ENCODE measurements around the gene NATD1. TPM values are rescaled to one million over a fixed set of nuclear protein-coding genes. Genes with fewer than 3 reads are reported as not detected.

The NATD1 gene
- polyA plus RNA-seq, 4 donors, result 2.4 to 7.5 (median 2.9) TPM

DNA sequence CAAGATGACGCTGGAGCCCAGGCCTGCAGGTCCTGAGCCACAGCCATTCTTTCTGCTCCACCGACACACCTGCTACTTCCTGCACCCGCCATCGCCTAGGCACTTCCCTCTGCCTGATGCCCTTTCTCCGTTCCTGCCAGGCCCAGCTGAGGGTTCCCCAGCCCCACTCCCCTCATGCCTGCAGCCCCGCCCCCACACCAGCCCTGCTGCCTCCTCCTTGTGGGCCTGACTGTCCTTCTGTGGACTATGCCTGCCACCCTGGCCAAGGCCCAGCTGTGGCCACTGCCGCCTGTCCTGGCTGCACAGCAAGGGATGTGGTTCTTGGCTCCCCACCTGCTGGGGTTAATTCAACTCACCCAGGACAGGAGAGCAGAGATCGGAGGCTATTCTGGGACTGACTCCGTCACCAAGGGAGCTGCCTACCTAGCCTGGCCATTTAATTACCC is 7.5 kb downstream of the NATD1 start:
- H3K36me3 ChIP-seq (ENCODE audit: control insufficient read depth in 3 of 3, insufficient read depth in 2 of 3, low read depth in 1 of 3, low read length in 3 of 3), result peaks cover 0 to 12% (median 3%) of the 10 kb centered on the region in 3 donors
- WGBS, 3 donors, result 69 to 78% (median 70%) methylated on average over 8 to 9 of the region's 9 CpGs
- H3K27me3 ChIP-seq (ENCODE audit: control insufficient read depth in 3 of 3, insufficient read depth in 3 of 3, low read length in 3 of 3), result no peaks in the 10 kb centered on the region
- FAIRE-seq (no peak), DNase-seq (no peak)
- no peaks in the 10 kb centered on the region for H3K9me3 ChIP-seq (ENCODE audit: control insufficient read depth in 2 of 2, insufficient read depth in 1 of 2, low read depth in 1 of 2, low read length in 1 of 2)
- H3K27ac ChIP-seq (ENCODE audit: low read depth in 1 of 3, low read length in 2 of 3), result no peak overlapping the region
- no peaks in the 10 kb centered on the region for H3K4me1 ChIP-seq (ENCODE audit: control insufficient read depth in 3 of 3, insufficient read depth in 2 of 3, low read depth in 1 of 3, low read length in 2 of 3)
- no peak overlapping the region for H3K4me3 ChIP-seq (ENCODE audit: low read depth in 1 of 3, low read length in 3 of 3)

DNA sequence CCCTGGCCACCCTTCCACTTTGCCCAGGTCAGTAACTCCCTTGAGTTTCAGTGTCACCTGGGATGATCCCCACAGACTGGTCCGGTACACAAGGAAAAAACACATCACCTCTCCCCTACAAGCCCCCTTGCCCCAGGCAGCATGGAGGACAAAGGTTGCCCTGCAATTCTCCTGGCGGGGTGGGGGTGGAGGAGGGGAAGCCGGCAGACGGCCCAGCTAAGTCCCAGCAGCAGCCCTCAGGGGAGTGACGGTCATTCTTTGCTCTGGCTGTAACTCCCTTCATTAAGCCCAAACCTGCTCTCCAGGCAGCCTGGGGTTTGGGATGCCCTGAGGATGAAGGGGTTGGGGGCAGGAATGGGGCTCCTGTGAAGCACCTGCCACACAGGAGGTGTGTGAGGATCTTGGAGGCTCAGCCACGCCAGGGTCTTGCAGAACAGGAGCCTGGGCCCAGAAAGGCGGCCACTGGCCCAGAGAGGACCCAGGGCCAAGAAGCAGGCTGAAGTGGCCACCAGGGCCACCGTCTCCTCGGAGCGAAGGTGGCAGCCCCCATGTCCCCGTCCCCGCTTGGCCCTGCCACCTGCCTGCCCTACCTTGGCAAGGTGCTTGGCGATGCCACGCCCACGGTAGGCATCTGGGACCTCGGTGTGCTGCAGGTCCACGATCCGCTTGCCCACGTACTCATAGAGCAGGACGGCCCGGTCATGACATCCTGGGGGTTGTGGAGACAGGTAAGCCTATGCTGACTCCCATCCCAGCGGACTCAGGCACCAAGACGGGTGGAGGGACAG is 9.5 kb downstream of the NATD1 start:
- H3K27me3 ChIP-seq (ENCODE audit: control insufficient read depth in 3 of 3, insufficient read depth in 3 of 3, low read length in 3 of 3), result no peaks in the 10 kb centered on the region
- DNase-seq (peak in 1 of 2 donors; percentile 18), FAIRE-seq (no peak)
- WGBS, 3 donors, result 35 to 68% (median 50%) methylated on average over 18 to 23 of the region's 23 CpGs
- H3K9me3 ChIP-seq (ENCODE audit: control insufficient read depth in 2 of 2, insufficient read depth in 1 of 2, low read depth in 1 of 2, low read length in 1 of 2), result no peaks in the 10 kb centered on the region
- no peak overlapping the region for H3K27ac ChIP-seq (ENCODE audit: low read depth in 1 of 3, low read length in 2 of 3)
- H3K4me3 ChIP-seq (ENCODE audit: low read depth in 1 of 3, low read length in 3 of 3), result no peak overlapping the region
- H3K36me3 ChIP-seq (ENCODE audit: control insufficient read depth in 3 of 3, insufficient read depth in 2 of 3, low read depth in 1 of 3, low read length in 3 of 3), result peaks cover 0 to 12% (median 3%) of the 10 kb centered on the region in 3 donors
- H3K4me1 ChIP-seq (ENCODE audit: control insufficient read depth in 3 of 3, insufficient read depth in 2 of 3, low read depth in 1 of 3, low read length in 2 of 3), result no peaks in the 10 kb centered on the region

DNA sequence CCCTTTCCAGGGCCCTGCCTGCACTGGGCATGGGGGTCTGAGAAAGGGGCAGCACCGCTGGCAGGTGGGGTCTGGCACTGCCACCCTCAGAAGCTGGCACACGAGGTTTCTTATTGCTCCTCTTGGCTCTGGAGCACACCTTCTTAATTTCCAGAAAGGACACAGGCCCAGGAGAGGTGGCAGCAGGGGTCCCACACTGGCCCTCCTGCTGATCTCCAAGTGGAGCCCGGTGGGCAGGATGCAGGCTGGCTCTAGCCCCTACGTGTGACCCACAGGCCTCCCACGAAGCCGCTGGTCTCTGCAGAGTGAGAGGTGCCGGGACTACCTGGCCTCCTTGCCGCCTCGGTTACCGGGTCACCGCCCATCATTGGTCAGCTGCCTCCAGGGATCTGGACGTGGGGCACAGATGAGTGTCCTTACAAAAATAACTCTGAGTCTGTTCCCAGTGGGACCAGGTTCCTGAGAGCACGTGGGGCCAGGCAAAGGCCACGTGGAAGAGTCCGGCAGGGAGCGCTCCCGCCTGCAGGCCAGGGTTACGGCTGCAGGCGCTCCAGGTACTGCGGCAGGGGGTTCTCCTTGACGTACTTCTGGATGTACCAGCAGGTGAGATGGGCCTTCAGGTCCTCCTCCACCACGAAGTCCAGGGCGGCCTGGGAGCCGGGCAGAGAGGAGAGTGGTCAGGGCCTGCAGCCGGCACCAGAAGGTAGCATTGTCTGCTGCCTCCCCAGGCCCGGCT is 10.3 kb downstream of the NATD1 start:
- DNase-seq (no peak), FAIRE-seq (no peak)
- no peaks in the 10 kb centered on the region for H3K9me3 ChIP-seq (ENCODE audit: control insufficient read depth in 2 of 2, insufficient read depth in 1 of 2, low read depth in 1 of 2, low read length in 1 of 2)
- peaks cover 0 to 12% (median 3%) of the 10 kb centered on the region in 3 donors for H3K36me3 ChIP-seq (ENCODE audit: control insufficient read depth in 3 of 3, insufficient read depth in 2 of 3, low read depth in 1 of 3, low read length in 3 of 3)
- H3K27ac ChIP-seq (ENCODE audit: low read depth in 1 of 3, low read length in 2 of 3), result no peak overlapping the region
- 83 to 87% (median 86%) methylated on average over 26 of the region's 26 CpGs for WGBS, 3 donors
- no peaks in the 10 kb centered on the region for H3K27me3 ChIP-seq (ENCODE audit: control insufficient read depth in 3 of 3, insufficient read depth in 3 of 3, low read length in 3 of 3)
- no peak overlapping the region for H3K4me3 ChIP-seq (ENCODE audit: low read depth in 1 of 3, low read length in 3 of 3)
- no peaks in the 10 kb centered on the region for H3K4me1 ChIP-seq (ENCODE audit: control insufficient read depth in 3 of 3, insufficient read depth in 2 of 3, low read depth in 1 of 3, low read length in 2 of 3)

DNA sequence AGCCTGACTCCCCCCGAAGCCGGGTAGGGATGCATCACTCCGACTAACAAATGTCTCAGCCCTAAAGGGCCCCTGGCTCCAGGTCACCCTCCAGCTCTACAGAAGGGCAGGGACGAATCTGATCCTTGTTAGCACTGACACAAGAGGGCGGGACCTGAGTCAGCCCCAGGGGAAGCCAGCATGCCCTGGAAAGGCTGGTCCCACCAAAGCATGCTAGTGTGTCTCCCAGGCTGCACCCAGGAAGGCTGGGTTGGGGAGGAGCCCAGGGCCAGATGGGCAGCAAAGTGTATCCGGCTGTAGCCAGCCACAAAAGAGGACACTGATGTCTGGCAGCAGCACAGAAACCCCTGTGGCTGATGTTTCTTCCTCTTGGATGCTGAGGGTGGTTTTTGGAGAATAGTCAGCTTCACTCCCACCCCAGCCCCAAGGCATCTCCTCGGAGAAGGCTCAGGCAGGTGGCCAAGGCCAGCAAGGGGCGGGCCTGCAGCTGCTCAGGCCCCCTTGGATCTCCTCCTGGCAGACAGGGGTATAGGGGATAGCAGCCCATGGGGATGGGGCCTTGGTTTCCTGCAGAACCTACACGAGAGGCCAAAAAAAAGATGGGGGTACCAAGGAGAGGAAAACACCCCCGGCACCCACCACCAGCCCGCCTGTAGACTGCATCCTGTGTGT is 11.0 kb downstream of the NATD1 start:
- Histone ChIP-seq H3K9me3 (ENCODE audit: control insufficient read depth in 2 of 2, insufficient read depth in 1 of 2, low read depth in 1 of 2, low read length in 1 of 2) (no peaks in the 10 kb centered on the region), H3K4me1 (ENCODE audit: control insufficient read depth in 3 of 3, insufficient read depth in 2 of 3, low read depth in 1 of 3, low read length in 2 of 3) (no peaks in the 10 kb centered on the region), H3K27me3 (ENCODE audit: control insufficient read depth in 3 of 3, insufficient read depth in 3 of 3, low read length in 3 of 3) (no peaks in the 10 kb centered on the region), H3K27ac (ENCODE audit: low read depth in 1 of 3, low read length in 2 of 3) (no peak overlapping the region), H3K36me3 (ENCODE audit: control insufficient read depth in 3 of 3, insufficient read depth in 2 of 3, low read depth in 1 of 3, low read length in 3 of 3) (peaks cover 0 to 9% (median 3%) of the 10 kb centered on the region in 3 donors), H3K4me3 (ENCODE audit: low read depth in 1 of 3, low read length in 3 of 3) (no peak overlapping the region)
- FAIRE-seq, result no peak
- WGBS, 3 donors, result 75 to 83% (median 78%) methylated on average over 11 of the region's 11 CpGs
- no peak for DNase-seq

DNA sequence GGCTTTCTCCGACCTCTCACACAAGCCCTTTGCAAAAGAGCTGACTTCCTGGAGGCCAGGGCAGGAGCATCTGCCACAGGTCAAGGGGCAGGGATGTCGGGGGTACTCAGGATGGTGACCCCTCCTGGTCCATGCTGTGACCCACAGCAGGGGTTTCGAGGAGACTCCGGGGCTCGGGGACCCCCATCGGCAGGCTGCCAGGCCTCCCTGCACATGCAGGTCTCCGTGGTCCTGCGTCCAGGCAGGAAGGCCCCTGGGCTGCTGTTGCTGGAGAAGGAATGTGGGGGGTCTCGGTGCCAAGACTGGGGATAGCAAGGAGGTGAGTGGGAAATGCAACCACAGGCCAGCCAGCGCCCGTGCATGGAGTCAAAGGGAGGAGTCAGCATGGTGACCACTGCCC is 11.6 kb downstream of the NATD1 start:
- WGBS, 3 donors, result 80 to 95% (median 89%) methylated on average over 11 of the region's 11 CpGs
- no peak overlapping the region for H3K27ac ChIP-seq (ENCODE audit: low read depth in 1 of 3, low read length in 2 of 3)
- FAIRE-seq, result no peak

DNA sequence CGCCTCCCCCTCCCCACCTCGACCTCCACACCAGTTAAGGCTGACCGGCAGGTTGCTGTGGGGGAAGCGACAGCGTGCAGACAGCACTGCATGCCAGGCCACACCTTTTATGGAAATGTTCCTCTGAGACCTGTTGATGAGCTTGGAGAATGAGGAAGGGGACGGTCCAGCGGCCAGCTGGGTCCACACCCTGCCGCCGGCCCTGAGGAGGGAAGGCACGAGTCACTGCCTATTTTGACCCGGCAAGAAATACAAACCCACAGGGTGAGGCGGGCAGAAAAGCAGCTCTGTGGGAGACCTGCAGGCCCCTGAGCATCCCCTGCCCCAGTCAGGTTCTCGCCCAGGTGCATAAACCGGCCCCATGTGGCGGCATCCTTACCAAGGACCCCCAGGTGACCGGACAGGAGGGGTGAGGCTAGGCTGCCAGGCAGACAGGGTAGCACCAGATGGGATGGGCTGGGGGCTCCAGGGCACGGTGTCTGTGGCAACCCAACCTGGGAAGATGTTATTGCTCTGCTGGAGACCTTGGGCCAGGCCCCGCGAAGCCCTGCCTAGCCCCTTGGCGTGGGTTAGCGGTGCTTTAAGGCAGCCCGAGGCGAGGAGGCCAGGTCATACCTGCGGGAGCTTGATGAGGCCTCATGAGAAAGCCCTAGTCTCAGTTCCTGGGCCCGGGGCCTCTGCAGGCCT is 12.7 kb downstream of the NATD1 start:
- no peaks in the 10 kb centered on the region for H3K4me1 ChIP-seq (ENCODE audit: control insufficient read depth in 3 of 3, insufficient read depth in 2 of 3, low read depth in 1 of 3, low read length in 2 of 3)
- H3K36me3 ChIP-seq (ENCODE audit: control insufficient read depth in 3 of 3, insufficient read depth in 2 of 3, low read depth in 1 of 3, low read length in 3 of 3), result peaks cover 0 to 9% (median 3%) of the 10 kb centered on the region in 3 donors
- DNase-seq (no peak), FAIRE-seq (no peak)
- 74 to 79% (median 79%) methylated on average over 24 to 25 of the region's 25 CpGs for WGBS, 3 donors
- H3K4me3 ChIP-seq (ENCODE audit: low read depth in 1 of 3, low read length in 3 of 3), result no peak overlapping the region
- no peaks in the 10 kb centered on the region for H3K9me3 ChIP-seq (ENCODE audit: control insufficient read depth in 2 of 2, insufficient read depth in 1 of 2, low read depth in 1 of 2, low read length in 1 of 2)
- H3K27me3 ChIP-seq (ENCODE audit: control insufficient read depth in 3 of 3, insufficient read depth in 3 of 3, low read length in 3 of 3), result no peaks in the 10 kb centered on the region
- no peak overlapping the region for H3K27ac ChIP-seq (ENCODE audit: low read depth in 1 of 3, low read length in 2 of 3)

More for the DNA sequence above, 11.6 kb downstream of the NATD1 start:
- H3K4me1 ChIP-seq (ENCODE audit: control insufficient read depth in 3 of 3, insufficient read depth in 2 of 3, low read depth in 1 of 3, low read length in 2 of 3), result no peaks in the 10 kb centered on the region
- H3K4me3 ChIP-seq (ENCODE audit: low read depth in 1 of 3, low read length in 3 of 3), result no peak overlapping the region
- H3K27me3 ChIP-seq (ENCODE audit: control insufficient read depth in 3 of 3, insufficient read depth in 3 of 3, low read length in 3 of 3), result no peaks in the 10 kb centered on the region
- H3K36me3 ChIP-seq (ENCODE audit: control insufficient read depth in 3 of 3, insufficient read depth in 2 of 3, low read depth in 1 of 3, low read length in 3 of 3), result peaks cover 0 to 9% (median 3%) of the 10 kb centered on the region in 3 donors
- H3K9me3 ChIP-seq (ENCODE audit: control insufficient read depth in 2 of 2, insufficient read depth in 1 of 2, low read depth in 1 of 2, low read length in 1 of 2), result no peaks in the 10 kb centered on the region
- DNase-seq, result no peak

DNA sequence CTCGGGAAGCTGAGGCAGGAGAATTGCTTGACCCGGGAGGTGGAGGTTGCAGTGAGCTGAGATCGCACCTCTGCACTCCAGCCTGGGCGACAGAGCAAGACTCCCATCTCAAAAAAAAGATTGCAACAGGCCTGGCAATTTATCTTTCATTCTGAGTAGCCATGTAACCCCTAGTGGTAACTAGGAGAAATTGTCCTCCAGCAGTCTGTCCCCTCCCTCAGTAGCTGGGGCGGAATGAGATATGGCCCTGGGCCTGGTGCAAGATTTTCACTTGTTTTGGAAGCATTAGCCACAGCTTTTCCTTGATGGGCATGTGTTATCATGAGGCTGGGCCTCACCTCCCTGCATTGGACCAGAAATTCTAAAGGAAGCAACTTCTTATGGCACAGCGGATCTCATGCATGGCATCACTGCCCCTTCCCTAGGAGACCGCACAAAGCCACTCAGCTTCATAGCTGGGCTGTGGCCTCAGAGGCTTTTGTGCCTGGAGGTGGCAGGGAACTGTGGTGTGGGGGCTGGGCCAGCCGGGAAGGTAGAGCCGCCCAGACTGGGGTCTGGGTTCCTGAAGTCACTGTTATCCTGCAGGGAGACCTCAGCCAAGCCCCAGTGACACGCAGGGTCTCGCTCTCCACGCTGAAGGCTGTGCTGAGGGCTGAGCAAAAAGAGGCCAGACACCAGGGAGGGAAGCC is 13.4 kb downstream of the NATD1 start:
- H3K36me3 ChIP-seq (ENCODE audit: control insufficient read depth in 3 of 3, insufficient read depth in 2 of 3, low read depth in 1 of 3, low read length in 3 of 3), result peaks cover 0 to 9% (median 3%) of the 10 kb centered on the region in 3 donors
- no peaks in the 10 kb centered on the region for H3K27me3 ChIP-seq (ENCODE audit: control insufficient read depth in 3 of 3, insufficient read depth in 3 of 3, low read length in 3 of 3)
- H3K27ac ChIP-seq (ENCODE audit: low read depth in 1 of 3, low read length in 2 of 3), result no peak overlapping the region
- H3K9me3 ChIP-seq (ENCODE audit: control insufficient read depth in 2 of 2, insufficient read depth in 1 of 2, low read depth in 1 of 2, low read length in 1 of 2), result no peaks in the 10 kb centered on the region
- H3K4me3 ChIP-seq (ENCODE audit: low read depth in 1 of 3, low read length in 3 of 3), result no peak overlapping the region
- 71 to 79% (median 74%) methylated on average over 12 of the region's 12 CpGs for WGBS, 3 donors
- no peaks in the 10 kb centered on the region for H3K4me1 ChIP-seq (ENCODE audit: control insufficient read depth in 3 of 3, insufficient read depth in 2 of 3, low read depth in 1 of 3, low read length in 2 of 3)
- FAIRE-seq (no peak), DNase-seq (peak in 1 of 2 donors; percentile 9)
